Measurements from ENCODE around the gene MIOX. TPM values are rescaled to one million over a fixed set of nuclear protein-coding genes. Genes with fewer than 3 reads are reported as not detected.

MIOX gene
- total RNA-seq, 1 experiment from 2014 or later, result 0.39 TPM

DNA sequence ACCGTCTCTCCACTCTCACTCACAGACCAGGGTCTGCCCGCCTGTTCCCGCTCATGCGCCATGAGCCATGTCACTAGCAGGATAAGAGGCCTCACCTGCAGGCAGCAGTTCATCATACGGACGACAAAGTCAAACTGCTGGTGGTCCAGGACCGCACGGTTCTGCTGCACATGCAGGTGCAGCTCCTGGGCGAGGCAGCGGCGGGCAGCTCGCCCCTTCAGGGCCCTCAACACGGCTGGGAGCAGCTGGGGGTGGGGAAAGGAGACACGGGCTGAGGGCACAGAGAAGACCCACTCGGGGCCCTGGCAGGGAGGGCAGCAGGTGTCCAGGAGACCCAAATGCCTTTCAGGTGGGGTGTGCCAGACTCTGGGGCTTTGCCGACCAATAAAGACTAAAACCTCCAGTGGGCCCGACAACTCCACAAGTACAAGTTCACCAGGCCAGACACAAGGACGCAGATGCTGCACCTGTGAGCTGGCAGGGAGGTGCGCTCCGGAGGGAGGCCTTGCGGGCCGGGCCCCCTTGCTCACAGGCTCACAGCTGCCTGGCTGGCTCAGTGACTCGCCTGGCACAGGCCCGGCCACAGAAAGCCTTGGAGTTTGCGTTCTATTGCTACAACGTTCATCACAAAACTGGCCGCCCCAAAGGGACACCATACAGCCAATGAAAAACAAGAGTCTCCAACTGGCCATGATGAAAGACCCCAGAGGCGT is 23.3 kb upstream of the MIOX start:
- no peaks in the 10 kb centered on the region for H3K9me3 ChIP-seq (ENCODE audit: control insufficient read depth in 1 of 2, insufficient read depth in 1 of 2, low read depth in 1 of 2, low read length in 2 of 2)

More for the DNA sequence above, 23.3 kb upstream of the MIOX start:
- Histone ChIP-seq H3K9ac (ENCODE audit: low read length) (no peak overlapping the region), H3K27ac (ENCODE audit: low read depth, low read length) (no peak overlapping the region), H3K79me2 (ENCODE audit: insufficient read depth, low read length) (no peaks in the 10 kb centered on the region; the same call in 1 of the 2 replicates), H3K27me3 (ENCODE audit: insufficient read depth, low read length) (no peaks in the 10 kb centered on the region), H3K4me1 (ENCODE audit: control insufficient read depth in 1 of 2, insufficient read depth in 2 of 2, low read length in 2 of 2) (no peaks in the 10 kb centered on the region), H3K4me3 (replicated peaks in 1 of 2; ENCODE audit: low read depth in 1 of 2, low read length in 2 of 2) (no peak overlapping the region), H3K4me2 (ENCODE audit: low read length) (no peak overlapping the region), H2AFZ (ENCODE audit: low read depth, low read length, poor library complexity, severe bottlenecking) (no peak overlapping the region), H3K9me2 (ENCODE audit: insufficient read depth) (no peaks in the 10 kb centered on the region), H4K20me1 (ENCODE audit: insufficient read depth) (no peaks in the 10 kb centered on the region), H3K36me3 (ENCODE audit: control insufficient read depth in 1 of 2, insufficient read depth in 2 of 2, low read length in 2 of 2) (peaks cover 22 to 29% of the 10 kb centered on the region in 2 experiments; a peak in 3 of 4 replicates)
- DNase-seq (ENCODE audit: low read depth, low spot score), result no peak
- no peak for TF ChIP-seq ZFX (IDR thresholded peaks at IDR 0.05)
- TF ChIP-seq EGR1 (IDR thresholded peaks at IDR 0.05; ENCODE audit: low read depth), result no peak
- TF ChIP-seq, protein P1, sequence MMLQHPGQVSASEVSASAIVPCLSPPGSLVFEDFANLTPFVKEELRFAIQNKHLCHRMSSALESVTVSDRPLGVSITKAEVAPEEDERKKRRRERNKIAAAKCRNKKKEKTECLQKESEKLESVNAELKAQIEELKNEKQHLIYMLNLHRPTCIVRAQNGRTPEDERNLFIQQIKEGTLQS (IDR thresholded peaks at IDR 0.05), result no peak
- no peak for TF ChIP-seq JUND (IDR thresholded peaks at IDR 0.05)
- no peak for TF ChIP-seq YY1 (IDR thresholded peaks at IDR 0.05; ENCODE audit: extremely low read depth, insufficient replicate concordance, low read depth, low read length)
- TF ChIP-seq CBX3 (IDR thresholded peaks at IDR 0.05; ENCODE audit: low read depth), result no peak
- TF ChIP-seq EZH2phosphoT487 (IDR thresholded peaks at IDR 0.05; ENCODE audit: borderline replicate concordance), result no peak
- TF ChIP-seq, protein P2, sequence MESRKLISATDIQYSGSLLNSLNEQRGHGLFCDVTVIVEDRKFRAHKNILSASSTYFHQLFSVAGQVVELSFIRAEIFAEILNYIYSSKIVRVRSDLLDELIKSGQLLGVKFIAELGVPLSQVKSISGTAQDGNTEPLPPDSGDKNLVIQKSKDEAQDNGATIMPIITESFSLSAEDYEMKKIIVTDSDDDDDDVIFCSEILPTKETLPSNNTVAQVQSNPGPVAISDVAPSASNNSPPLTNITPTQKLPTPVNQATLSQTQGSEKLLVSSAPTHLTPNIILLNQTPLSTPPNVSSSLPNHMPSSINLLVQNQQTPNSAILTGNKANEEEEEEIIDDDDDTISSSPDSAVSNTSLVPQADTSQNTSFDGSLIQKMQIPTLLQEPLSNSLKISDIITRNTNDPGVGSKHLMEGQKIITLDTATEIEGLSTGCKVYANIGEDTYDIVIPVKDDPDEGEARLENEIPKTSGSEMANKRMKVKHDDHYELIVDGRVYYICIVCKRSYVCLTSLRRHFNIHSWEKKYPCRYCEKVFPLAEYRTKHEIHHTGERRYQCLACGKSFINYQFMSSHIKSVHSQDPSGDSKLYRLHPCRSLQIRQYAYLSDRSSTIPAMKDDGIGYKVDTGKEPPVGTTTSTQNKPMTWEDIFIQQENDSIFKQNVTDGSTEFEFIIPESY (IDR thresholded peaks at IDR 0.05; ENCODE audit: extremely low read depth, insufficient replicate concordance, low read length), result no peak
- no peak for TF ChIP-seq RAD21 (IDR thresholded peaks at IDR 0.05; ENCODE audit: low read depth)
- TF ChIP-seq, protein P3, sequence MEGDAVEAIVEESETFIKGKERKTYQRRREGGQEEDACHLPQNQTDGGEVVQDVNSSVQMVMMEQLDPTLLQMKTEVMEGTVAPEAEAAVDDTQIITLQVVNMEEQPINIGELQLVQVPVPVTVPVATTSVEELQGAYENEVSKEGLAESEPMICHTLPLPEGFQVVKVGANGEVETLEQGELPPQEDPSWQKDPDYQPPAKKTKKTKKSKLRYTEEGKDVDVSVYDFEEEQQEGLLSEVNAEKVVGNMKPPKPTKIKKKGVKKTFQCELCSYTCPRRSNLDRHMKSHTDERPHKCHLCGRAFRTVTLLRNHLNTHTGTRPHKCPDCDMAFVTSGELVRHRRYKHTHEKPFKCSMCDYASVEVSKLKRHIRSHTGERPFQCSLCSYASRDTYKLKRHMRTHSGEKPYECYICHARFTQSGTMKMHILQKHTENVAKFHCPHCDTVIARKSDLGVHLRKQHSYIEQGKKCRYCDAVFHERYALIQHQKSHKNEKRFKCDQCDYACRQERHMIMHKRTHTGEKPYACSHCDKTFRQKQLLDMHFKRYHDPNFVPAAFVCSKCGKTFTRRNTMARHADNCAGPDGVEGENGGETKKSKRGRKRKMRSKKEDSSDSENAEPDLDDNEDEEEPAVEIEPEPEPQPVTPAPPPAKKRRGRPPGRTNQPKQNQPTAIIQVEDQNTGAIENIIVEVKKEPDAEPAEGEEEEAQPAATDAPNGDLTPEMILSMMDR (IDR thresholded peaks at IDR 0.05 in 2 of 3, conservative IDR thresholded peaks at IDR 0.05 in 1 of 3; ENCODE audit: borderline replicate concordance in 1 of 3, insufficient read depth in 1 of 3, low read depth in 2 of 3, low read length in 2 of 3), result no peak
- no peak for TF ChIP-seq CEBPB (IDR thresholded peaks at IDR 0.05; ENCODE audit: low read depth)
- TF ChIP-seq SIN3A (IDR thresholded peaks at IDR 0.05; ENCODE audit: low read depth), result no peak
- no peak for TF ChIP-seq TCF7L2 (IDR thresholded peaks at IDR 0.05; ENCODE audit: borderline replicate concordance, extremely low read depth, insufficient read depth, insufficient read length)
- TF ChIP-seq SRF (IDR thresholded peaks at IDR 0.05; ENCODE audit: low read depth), result no peak
- TF ChIP-seq POLR2AphosphoS5 (IDR thresholded peaks at IDR 0.05; ENCODE audit: low read depth, low read length), result no peak
- no peak for TF ChIP-seq POLR2A (IDR thresholded peaks at IDR 0.05; ENCODE audit: borderline replicate concordance, extremely low read depth, insufficient read depth, insufficient read length)
- TF ChIP-seq SP1 (IDR thresholded peaks at IDR 0.05; ENCODE audit: low read depth), result no peak
- TF ChIP-seq ZNF274 (IDR thresholded peaks at IDR 0.05; ENCODE audit: low read depth, low read length), result no peak
- no peak for TF ChIP-seq EZH2 (IDR thresholded peaks at IDR 0.05)
- POLR2A ChIA-PET, result no interaction called here
- RAD21 ChIA-PET (ENCODE audit: low non-redundant PET in 1 of 2, low total read pairs in 2 of 2, uncharacterized antibody in 2 of 2, unreplicated experiment in 2 of 2), result no interaction called here
- no peak for ATAC-seq
- BruUV-seq (replicated peaks), result no TSS peak
- CTCF ChIA-PET, result no interaction called here
- intact Hi-C loops (cut with micrococcal nuclease), result no loop called here
